SJCRH30 (cell line): ENCODE data around the gene PCDHGA3. TPM values are rescaled to one million over a fixed set of nuclear protein-coding genes. Genes with fewer than 3 reads are reported as not detected.
"Not testable (repeated sequence)": the region's sequence is repeated elsewhere in the genome, so short reads cannot be mapped to it uniquely, and the experiment has no call there.

Experiments used
- DNase-seq, 2 experiments: peaks; one replicate each; pipeline ENCODE4 v3.0.0-alpha.2; 2015 to 2020
- H3K27ac ChIP-seq: fragments of 250-450 bp; sonication (Bioruptor Pico); 2 replicates; pipeline ENCODE4 v1.5.1; 2020; ENCODE audit warnings: mild to moderate bottlenecking, moderate library complexity
- H3K27me3 ChIP-seq: fragments of 250-450 bp; sonication (Bioruptor Pico); 2 replicates; pipeline ENCODE4 v1.5.1; 2020; ENCODE audit warnings: mild to moderate bottlenecking, moderate library complexity
- H3K36me3 ChIP-seq: fragments of 250-450 bp; sonication (Bioruptor Pico); 2 replicates; pipeline ENCODE4 v1.5.1; 2020; ENCODE audit warnings: mild to moderate bottlenecking, moderate library complexity
- H3K4me1 ChIP-seq: fragments of 250-450 bp; sonication (Bioruptor Pico); 2 replicates; pipeline ENCODE4 v1.5.1; 2020; ENCODE audit warnings: mild to moderate bottlenecking, moderate library complexity
- H3K4me3 ChIP-seq: fragments of 250-450 bp; sonication (Bioruptor Pico); 2 replicates; pipeline ENCODE4 v1.5.1; 2020; ENCODE audit warnings: mild to moderate bottlenecking, moderate library complexity
- H3K9me3 ChIP-seq: fragments of 250-450 bp; sonication (Bioruptor Pico); replicated peaks from 2 replicates; pipeline ENCODE4 v1.5.1; 2020; ENCODE audit warnings: mild to moderate bottlenecking, moderate library complexity
- total RNA-seq: library from RNA; depleted of rRNA; stranded (reverse); fragments of >200 nt; shearing (Covaris generic); gene quantifications from 2 replicates; pipeline ENCODE4 v1.2.3, GENCODE V29; 2014; rRNA removed

Gene PCDHGA3
- total RNA-seq, 1 experiment from 2014 or later = 0.67 TPM

GRCh38 chr5:141384471-141385267 lies 41.0 kb downstream of the PCDHGA3 start:
- Histone ChIP-seq H3K4me3 (no peak overlapping the region), H3K27ac (no peak overlapping the region), H3K36me3 (peaks cover 44% of the 10 kb centered on the region), H3K4me1 (no peaks in the 10 kb centered on the region), H3K9me3 (peaks cover 7% of the 10 kb centered on the region), H3K27me3 (no peaks in the 10 kb centered on the region)
- no peak for DNase-seq

- not testable (repeated sequence) for H3K9me3 ChIP-seq, H3K27ac ChIP-seq, H3K4me3 ChIP-seq, DNase-seq, H3K4me1 ChIP-seq, H3K27me3 ChIP-seq
- peaks cover 40% of the 10 kb centered on the region for H3K36me3 ChIP-seq
Observed at GRCh38 chr5:141387557-141388311, 44.1 kb downstream of the PCDHGA3 start, which contains the start of gene PCDHGB4. Gene PCDHGB4 (plus strand): TSS chr5:141387698. CDS start chr5:141387885, 187 bp downstream.

GRCh38 chr5:141388661-141389060 lies 45.0 kb downstream of the PCDHGA3 start:
- no peak for DNase-seq
- H3K4me3 ChIP-seq = no peak overlapping the region
- peaks cover 37% of the 10 kb centered on the region for H3K36me3 ChIP-seq
- no peaks in the 10 kb centered on the region for H3K4me1 ChIP-seq
- H3K27me3 ChIP-seq = no peaks in the 10 kb centered on the region
- H3K27ac ChIP-seq = no peak overlapping the region
- H3K9me3 ChIP-seq = peaks cover 9% of the 10 kb centered on the region

- no peaks in the 10 kb centered on the region for H3K27me3 ChIP-seq
- DNase-seq = no peak
- H3K27ac ChIP-seq = no peak overlapping the region
- H3K36me3 ChIP-seq = peaks cover 34% of the 10 kb centered on the region
- H3K9me3 ChIP-seq = peaks cover 12% of the 10 kb centered on the region
- H3K4me3 ChIP-seq = no peak overlapping the region
- H3K4me1 ChIP-seq = no peaks in the 10 kb centered on the region
Observed at GRCh38 chr5:141389153-141390042, 45.8 kb downstream of the PCDHGA3 start.

GRCh38 chr5:141392429-141393198 lies 49.0 kb downstream of the PCDHGA3 start, which contains the start of gene PCDHGA8:
Gene PCDHGA8 (plus strand): TSS chr5:141392633. CDS start chr5:141392814, 181 bp downstream.
- Histone ChIP-seq H3K27me3 (no peaks in the 10 kb centered on the region), H3K4me3 (no peak within 1 kb of the TSS), H3K9me3 (peaks cover 6% of the 10 kb centered on the region), H3K4me1 (no peaks in the 10 kb centered on the region), H3K36me3 (peaks cover 16% of the 10 kb centered on the region), H3K27ac (no peak within 1 kb of the TSS)
- no peak for DNase-seq

- Histone ChIP-seq H3K36me3 (peaks cover 16% of the 10 kb centered on the region), H3K4me3 (no peak overlapping the region), H3K4me1 (no peaks in the 10 kb centered on the region), H3K9me3 (peaks cover 6% of the 10 kb centered on the region), H3K27ac (no peak overlapping the region), H3K27me3 (no peaks in the 10 kb centered on the region)
- no peak for DNase-seq
Observed at GRCh38 chr5:141393267-141393666, 49.6 kb downstream of the PCDHGA3 start.

- not testable (repeated sequence) for H3K27me3 ChIP-seq, H3K27ac ChIP-seq, H3K9me3 ChIP-seq, H3K4me1 ChIP-seq, DNase-seq, H3K4me3 ChIP-seq
- H3K36me3 ChIP-seq = peaks cover 21% of the 10 kb centered on the region
Observed at GRCh38 chr5:141394401-141395187, 51.0 kb downstream of the PCDHGA3 start.

Other genes with a start within 250 kb of the PCDHGA3 start
- gene PCDHB2, start 249.2 kb upstream of the PCDHGA3 start, total RNA-seq = 24.4 and 24.6 TPM in 2 replicates
- 1.3 and 1.6 TPM in 2 replicates for gene PCDHB3, start 243.4 kb upstream of the PCDHGA3 start, total RNA-seq
- gene PCDHB4, start 222.0 kb upstream of the PCDHGA3 start, total RNA-seq = 0.25 and 0.42 TPM in 2 replicates
- gene PCDHB5, start 208.6 kb upstream of the PCDHGA3 start, total RNA-seq = 20.4 and 23.8 TPM in 2 replicates
- 0.15 and 0.26 TPM in 2 replicates for gene PCDHB6, start 193.8 kb upstream of the PCDHGA3 start, total RNA-seq
- gene PCDHB7, start 171.2 kb upstream of the PCDHGA3 start, total RNA-seq = 1.1 and 1.3 TPM in 2 replicates
- 17.8 and 18.6 TPM in 2 replicates for gene PCDHB8, start 166.0 kb upstream of the PCDHGA3 start, total RNA-seq
- gene PCDHB16, start 161.4 kb upstream of the PCDHGA3 start, total RNA-seq = 5.6 and 6.8 TPM in 2 replicates
- 4.9 and 5.1 TPM in 2 replicates for gene PCDHB9, start 156.7 kb upstream of the PCDHGA3 start, total RNA-seq
- gene PCDHB10, start 151.5 kb upstream of the PCDHGA3 start, total RNA-seq = 9.7 and 9.8 TPM in 2 replicates
- gene PCDHB11, start 144.2 kb upstream of the PCDHGA3 start, total RNA-seq = 8.9 and 9.8 TPM in 2 replicates
- gene PCDHB12, start 135.1 kb upstream of the PCDHGA3 start, total RNA-seq = 4.5 and 4.7 TPM in 2 replicates
- gene PCDHB13, start 129.9 kb upstream of the PCDHGA3 start, total RNA-seq = 3.0 and 3.2 TPM in 2 replicates
- gene PCDHB14, start 120.5 kb upstream of the PCDHGA3 start, total RNA-seq = 10.9 and 11.2 TPM in 2 replicates
- 0.86 and 0.91 TPM in 2 replicates for gene PCDHB15, start 98.4 kb upstream of the PCDHGA3 start, total RNA-seq
- 0.08 TPM in 1 of 2 replicates, not detected in the other for gene SLC25A2, start 39.8 kb upstream of the PCDHGA3 start, total RNA-seq
- 115 and 130 TPM in 2 replicates for gene TAF7, start 23.0 kb upstream of the PCDHGA3 start, total RNA-seq
- 3.5 and 3.6 TPM in 2 replicates for gene PCDHGA1, start 13.3 kb upstream of the PCDHGA3 start, total RNA-seq
- 0.71 and 1.0 TPM in 2 replicates for gene PCDHGA2, start 5.1 kb upstream of the PCDHGA3 start, total RNA-seq
- 21.1 and 23.4 TPM in 2 replicates for gene PCDHGB1, start 6.3 kb downstream of the PCDHGA3 start, total RNA-seq
- 12.9 and 14.7 TPM in 2 replicates for gene PCDHGA4, start 11.2 kb downstream of the PCDHGA3 start, total RNA-seq
- gene PCDHGB2, start 16.2 kb downstream of the PCDHGA3 start, total RNA-seq = 8.9 and 9.8 TPM in 2 replicates
- 4.7 and 6.9 TPM in 2 replicates for gene PCDHGA5, start 20.3 kb downstream of the PCDHGA3 start, total RNA-seq
- gene PCDHGB3, start 26.4 kb downstream of the PCDHGA3 start, total RNA-seq = 5.2 and 7.4 TPM in 2 replicates
- 4.9 and 5.8 TPM in 2 replicates for gene PCDHGA6, start 30.1 kb downstream of the PCDHGA3 start, total RNA-seq
- gene PCDHGA7, start 38.9 kb downstream of the PCDHGA3 start, total RNA-seq = 3.6 and 4.7 TPM in 2 replicates
- 1.7 and 3.1 TPM in 2 replicates for gene PCDHGB4, start 43.9 kb downstream of the PCDHGA3 start, total RNA-seq
- gene PCDHGA8, start 48.8 kb downstream of the PCDHGA3 start, total RNA-seq = 3.3 and 3.4 TPM in 2 replicates
- 1.6 and 2.2 TPM in 2 replicates for gene PCDHGB5, start 54.1 kb downstream of the PCDHGA3 start, total RNA-seq
- gene PCDHGA9, start 58.9 kb downstream of the PCDHGA3 start, total RNA-seq = 1.8 and 2.3 TPM in 2 replicates
- 1.4 and 2.6 TPM in 2 replicates for gene PCDHGB6, start 64.2 kb downstream of the PCDHGA3 start, total RNA-seq
- 1.3 and 1.6 TPM in 2 replicates for gene PCDHGA10, start 69.2 kb downstream of the PCDHGA3 start, total RNA-seq
- 0.91 and 1.8 TPM in 2 replicates for gene PCDHGB7, start 73.8 kb downstream of the PCDHGA3 start, total RNA-seq
- gene PCDHGA11, start 77.2 kb downstream of the PCDHGA3 start, total RNA-seq = 1.3 and 1.4 TPM in 2 replicates
- 1.2 and 1.4 TPM in 2 replicates for gene PCDHGA12, start 86.7 kb downstream of the PCDHGA3 start, total RNA-seq
- gene PCDHGC3, start 132.1 kb downstream of the PCDHGA3 start, total RNA-seq = 105 and 109 TPM in 2 replicates
- 3.4 and 3.6 TPM in 2 replicates for gene PCDHGC4, start 141.2 kb downstream of the PCDHGA3 start, total RNA-seq
- gene PCDHGC5, start 145.3 kb downstream of the PCDHGA3 start, total RNA-seq = 1.3 and 2.8 TPM in 2 replicates